Skeletal muscle tissue (tissue), 4 donors: ENCODE data around the gene BABAM2. TPM values are rescaled to one million over a fixed set of nuclear protein-coding genes. Genes with fewer than 3 reads are reported as not detected.
A peak's percentile ranks its signal among the peaks of the same experiment; 100 is the strongest.

Source experiments
- H3K27ac ChIP-seq: one replicate; pipeline ENCODE4 v1.7.0; 2013; ENCODE audit warnings: mild to moderate bottlenecking, low read depth, low read length, inconsistent platforms
- H3K27me3 ChIP-seq, 3 donors: one replicate each; pipeline ENCODE4 v1.7.0; 2013; ENCODE audit warnings: low read length in 3 of 3; ENCODE audit not compliant: control insufficient read depth in 3 of 3, insufficient read depth in 3 of 3
- H3K36me3 ChIP-seq, 3 donors: one replicate each; pipeline ENCODE4 v1.7.0; 2013; ENCODE audit warnings: low read length in 3 of 3; ENCODE audit not compliant: control insufficient read depth in 3 of 3, insufficient read depth in 3 of 3
- H3K4me1 ChIP-seq, 3 donors: one replicate each; pipeline ENCODE4 v1.7.0; 2013; ENCODE audit warnings: low read length in 3 of 3, mild to moderate bottlenecking in 3 of 3; ENCODE audit not compliant: control insufficient read depth in 3 of 3, insufficient read depth in 3 of 3
- H3K4me3 ChIP-seq, 3 donors: one replicate each; pipeline ENCODE4 v1.7.0; 2013; ENCODE audit warnings: low read length in 3 of 3
- H3K9ac ChIP-seq, 3 donors: one replicate each; pipeline ENCODE4 v1.7.0; 2013; ENCODE audit warnings: low read length in 3 of 3, mild to moderate bottlenecking in 3 of 3, moderate library complexity in 2 of 3, low read depth in 1 of 3
- H3K9me3 ChIP-seq, 3 donors: one replicate each; pipeline ENCODE4 v1.7.0; 2013; ENCODE audit warnings: low read length in 3 of 3; ENCODE audit not compliant: control insufficient read depth in 3 of 3
- total RNA-seq: library from RNA; depleted of rRNA; stranded (reverse); fragments of >200 nt; gene quantifications from one replicate; pipeline ENCODE4 v1.2.3, GENCODE V29; 2014
- donor health status: Osteomylitis.

The BABAM2 gene
- total RNA-seq, 1 donor from 2014 or later: 24.0 TPM

- Histone ChIP-seq H3K27ac (peak overlapping the region; percentile 67), H3K4me3 (peak overlapping the region in 1 of 3 donors; percentile 29), H3K9ac (peak overlapping the region in 2 of 3 donors; percentile 61 to 73), H3K9me3 (no peaks in the 10 kb centered on the region), H3K4me1 (peaks cover 42 to 65% (median 56%) of the 10 kb centered on the region in 3 donors), H3K36me3 (no peaks in the 10 kb centered on the region), H3K27me3 (no peaks in the 10 kb centered on the region)
Measured at GRCh38 chr2:28346587-28346986, 456.1 kb downstream of the BABAM2 start.

- H3K9ac ChIP-seq: peak overlapping the region in 2 of 3 donors; percentile 54 to 73
- H3K4me1 ChIP-seq: peaks cover 38 to 63% (median 52%) of the 10 kb centered on the region in 3 donors
- peak overlapping the region in 1 of 3 donors; percentile 29 for H3K4me3 ChIP-seq
- no peaks in the 10 kb centered on the region for H3K27me3 ChIP-seq
- peak overlapping the region; percentile 67 for H3K27ac ChIP-seq
- no peaks in the 10 kb centered on the region for H3K9me3 ChIP-seq
- no peaks in the 10 kb centered on the region for H3K36me3 ChIP-seq
Measured at GRCh38 chr2:28347193-28347592, 456.7 kb downstream of the BABAM2 start.

- Histone ChIP-seq H3K4me1 (peaks cover 35 to 62% (median 50%) of the 10 kb centered on the region in 3 donors), H3K9ac (peak overlapping the region in 2 of 3 donors; percentile 2 to 73), H3K4me3 (no peak overlapping the region), H3K27ac (peak overlapping the region; percentile 67), H3K36me3 (no peaks in the 10 kb centered on the region), H3K27me3 (no peaks in the 10 kb centered on the region), H3K9me3 (no peaks in the 10 kb centered on the region)
Measured at GRCh38 chr2:28347596-28347995, 457.1 kb downstream of the BABAM2 start.

GRCh38 chr2:28348149-28348567, 457.6 kb downstream of the BABAM2 start:
- Histone ChIP-seq H3K27me3 (no peaks in the 10 kb centered on the region), H3K27ac (peak overlapping the region; percentile 67), H3K9ac (peak overlapping the region in 2 of 3 donors; percentile 2 to 73), H3K36me3 (no peaks in the 10 kb centered on the region), H3K4me3 (peak overlapping the region in 1 of 3 donors; percentile 41), H3K9me3 (no peaks in the 10 kb centered on the region), H3K4me1 (peaks cover 30 to 56% (median 45%) of the 10 kb centered on the region in 3 donors)

- Histone ChIP-seq H3K9me3 (no peaks in the 10 kb centered on the region), H3K36me3 (no peaks in the 10 kb centered on the region), H3K4me1 (peaks cover 27 to 51% (median 40%) of the 10 kb centered on the region in 3 donors), H3K4me3 (no peak overlapping the region), H3K9ac (no peak overlapping the region), H3K27ac (no peak overlapping the region), H3K27me3 (no peaks in the 10 kb centered on the region)
Measured at GRCh38 chr2:28348921-28349320, 458.4 kb downstream of the BABAM2 start.

GRCh38 chr2:28349546-28350165, 459.1 kb downstream of the BABAM2 start:
- H3K9ac ChIP-seq: no peak overlapping the region
- H3K27me3 ChIP-seq: no peaks in the 10 kb centered on the region
- no peaks in the 10 kb centered on the region for H3K9me3 ChIP-seq
- H3K4me1 ChIP-seq: peaks cover 22 to 43% (median 34%) of the 10 kb centered on the region in 3 donors
- H3K27ac ChIP-seq: no peak overlapping the region
- H3K36me3 ChIP-seq: no peaks in the 10 kb centered on the region
- no peak overlapping the region for H3K4me3 ChIP-seq

- Histone ChIP-seq H3K4me3 (no peak overlapping the region), H3K27ac (no peak overlapping the region), H3K4me1 (peaks cover 22 to 40% (median 31%) of the 10 kb centered on the region in 3 donors), H3K36me3 (no peaks in the 10 kb centered on the region), H3K27me3 (no peaks in the 10 kb centered on the region), H3K9me3 (no peaks in the 10 kb centered on the region), H3K9ac (no peak overlapping the region)
Measured at GRCh38 chr2:28350196-28350595, 459.7 kb downstream of the BABAM2 start.

- Histone ChIP-seq H3K4me3 (no peak overlapping the region), H3K27ac (no peak overlapping the region), H3K9ac (no peak overlapping the region), H3K36me3 (no peaks in the 10 kb centered on the region), H3K9me3 (no peaks in the 10 kb centered on the region), H3K27me3 (no peaks in the 10 kb centered on the region), H3K4me1 (peaks cover 26 to 40% (median 32%) of the 10 kb centered on the region in 3 donors)
Measured at GRCh38 chr2:28350791-28351285, 460.3 kb downstream of the BABAM2 start.

GRCh38 chr2:28351621-28352020, 461.1 kb downstream of the BABAM2 start:
- Histone ChIP-seq H3K36me3 (no peaks in the 10 kb centered on the region), H3K4me3 (no peak overlapping the region), H3K9me3 (no peaks in the 10 kb centered on the region), H3K4me1 (peaks cover 27 to 40% (median 33%) of the 10 kb centered on the region in 3 donors), H3K9ac (no peak overlapping the region), H3K27me3 (no peaks in the 10 kb centered on the region), H3K27ac (no peak overlapping the region)

- no peak overlapping the region for H3K27ac ChIP-seq
- peaks cover 27 to 40% (median 33%) of the 10 kb centered on the region in 3 donors for H3K4me1 ChIP-seq
- no peaks in the 10 kb centered on the region for H3K36me3 ChIP-seq
- H3K27me3 ChIP-seq: no peaks in the 10 kb centered on the region
- no peak overlapping the region for H3K4me3 ChIP-seq
- no peaks in the 10 kb centered on the region for H3K9me3 ChIP-seq
- no peak overlapping the region for H3K9ac ChIP-seq
Measured at GRCh38 chr2:28352104-28352503, 461.6 kb downstream of the BABAM2 start.
